Colon (tissue), 2 donors: ENCODE measurements around the gene SMOC1.

Experiments
- FAIRE-seq: peaks from 2 replicates; lab custom pipeline; 2012; peaks lifted over from hg19 to GRCh38; lab: Jason Lieb, UNC
- donor health status: control.
- donor health status: control.

Gene SMOC1

DNA sequence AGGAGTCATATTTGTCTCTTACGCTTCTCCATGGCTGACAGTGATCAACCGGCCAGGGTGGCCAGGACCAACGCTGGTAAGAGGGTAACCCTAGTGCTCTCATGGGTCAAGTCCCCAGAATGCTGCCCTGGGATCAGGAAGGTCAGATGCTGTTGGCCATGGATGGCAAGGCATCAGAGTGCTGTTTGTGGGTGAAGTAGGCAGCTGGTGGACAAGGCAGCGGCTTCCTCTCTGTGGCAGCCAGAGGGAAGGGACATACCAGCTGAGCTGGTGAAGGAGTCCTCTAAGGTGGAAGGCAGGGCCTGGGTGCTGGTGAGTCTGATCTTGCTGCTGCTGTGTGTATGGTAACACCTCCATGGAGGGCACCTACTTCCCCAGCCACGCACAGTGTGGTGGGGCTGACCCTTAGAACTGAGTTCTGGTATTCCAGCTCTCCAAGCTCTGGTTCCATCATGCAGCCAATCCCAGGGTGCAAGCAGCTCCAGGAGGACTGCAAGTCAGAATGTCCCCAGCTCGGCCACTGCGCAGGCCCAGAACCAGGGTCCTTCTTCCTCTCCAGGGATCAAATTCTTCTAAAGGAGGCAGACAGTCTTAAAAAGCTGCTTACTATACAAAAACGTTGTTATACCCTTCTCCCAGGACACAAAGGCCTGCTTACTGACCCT, 13.4 kb upstream of the SMOC1 start:
- no peak for FAIRE-seq

DNA sequence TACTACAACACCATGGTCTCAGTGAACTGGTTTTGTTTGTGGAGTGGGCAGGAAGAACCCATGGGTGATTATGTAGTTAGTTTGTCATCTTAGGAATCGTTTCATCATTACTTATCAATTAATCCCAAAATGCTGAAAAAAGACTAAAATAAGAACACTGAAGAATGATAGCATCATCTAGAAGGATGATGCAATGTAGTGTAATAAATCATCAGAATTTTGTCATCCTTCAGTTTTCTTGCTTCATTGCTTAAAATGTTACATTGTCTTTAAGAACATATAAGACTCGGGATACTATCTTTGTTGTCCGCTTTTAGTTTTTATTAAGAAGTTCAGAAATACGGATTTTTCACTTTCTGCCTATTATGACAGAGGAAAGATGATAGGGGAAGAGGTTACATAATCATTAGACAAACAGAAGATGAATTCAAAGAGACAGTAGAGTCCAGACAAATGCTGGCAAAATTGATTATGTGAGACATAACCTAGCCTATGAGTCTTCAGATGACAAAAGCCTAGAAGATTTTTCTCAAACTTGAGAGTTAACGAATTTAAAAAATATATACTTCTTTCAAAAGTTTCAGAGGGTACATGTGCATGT, 10.8 kb upstream of the SMOC1 start:
- FAIRE-seq: no peak

DNA sequence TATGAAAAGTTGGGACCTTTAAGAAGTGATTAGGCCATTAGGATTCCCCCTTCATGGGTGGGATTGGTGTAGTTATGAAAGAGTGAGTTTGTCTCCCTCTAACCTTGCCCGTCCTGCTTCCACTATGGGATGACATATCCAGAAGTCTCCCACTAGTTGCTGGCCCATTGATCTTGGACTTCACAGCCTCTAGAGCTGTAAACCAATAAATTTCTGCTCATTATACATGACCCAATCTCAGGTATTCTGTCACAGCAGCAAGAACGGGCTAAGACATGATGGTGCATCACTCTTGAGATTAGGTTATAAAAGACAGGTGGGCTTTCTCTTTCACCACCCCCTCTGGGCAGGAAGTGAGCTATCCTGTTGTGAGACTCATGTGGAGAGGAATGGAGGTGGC, 8.6 kb upstream of the SMOC1 start:
- no peak for FAIRE-seq

DNA sequence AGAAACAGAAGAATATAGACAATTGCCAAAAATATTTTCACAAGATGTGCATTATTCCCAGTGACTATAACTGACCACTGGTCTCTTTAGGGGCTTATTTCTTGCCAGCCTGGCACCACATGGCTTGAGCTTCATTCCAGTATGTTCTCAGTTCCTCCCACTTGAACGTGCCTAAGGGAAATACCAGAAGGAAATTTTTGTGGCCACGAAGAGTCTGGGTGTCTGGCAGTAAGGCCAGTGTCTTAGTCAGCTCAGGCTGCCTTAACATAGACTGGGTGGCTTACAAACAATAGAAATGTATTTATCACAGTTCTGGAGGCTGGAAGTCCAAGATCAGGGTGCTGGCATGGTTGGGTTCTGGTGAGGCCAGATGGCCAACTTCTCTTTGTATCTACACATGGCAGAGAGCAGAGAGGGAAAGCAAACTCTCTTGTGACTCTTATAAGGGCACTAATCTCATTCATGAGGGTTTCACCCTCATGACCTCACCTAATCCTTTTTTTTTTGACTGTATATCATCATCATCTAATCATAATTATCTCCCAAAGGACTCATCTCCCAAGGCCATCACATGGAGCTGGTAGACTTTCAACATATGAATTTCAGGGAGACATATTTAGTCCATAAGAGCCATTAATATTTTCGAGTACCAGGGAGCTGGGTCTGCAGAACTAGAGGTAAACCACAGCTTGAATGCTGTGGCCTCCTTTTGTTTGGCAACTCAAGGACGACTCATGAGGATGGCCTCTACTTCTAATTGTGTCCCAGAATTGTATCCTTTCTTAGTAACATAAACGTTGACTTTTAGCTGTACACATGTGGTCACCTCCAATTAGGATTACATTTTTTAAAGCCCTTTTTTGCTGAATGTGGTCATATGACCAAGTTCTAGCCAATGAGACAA, 5.1 kb upstream of the SMOC1 start:
- FAIRE-seq: no peak

DNA sequence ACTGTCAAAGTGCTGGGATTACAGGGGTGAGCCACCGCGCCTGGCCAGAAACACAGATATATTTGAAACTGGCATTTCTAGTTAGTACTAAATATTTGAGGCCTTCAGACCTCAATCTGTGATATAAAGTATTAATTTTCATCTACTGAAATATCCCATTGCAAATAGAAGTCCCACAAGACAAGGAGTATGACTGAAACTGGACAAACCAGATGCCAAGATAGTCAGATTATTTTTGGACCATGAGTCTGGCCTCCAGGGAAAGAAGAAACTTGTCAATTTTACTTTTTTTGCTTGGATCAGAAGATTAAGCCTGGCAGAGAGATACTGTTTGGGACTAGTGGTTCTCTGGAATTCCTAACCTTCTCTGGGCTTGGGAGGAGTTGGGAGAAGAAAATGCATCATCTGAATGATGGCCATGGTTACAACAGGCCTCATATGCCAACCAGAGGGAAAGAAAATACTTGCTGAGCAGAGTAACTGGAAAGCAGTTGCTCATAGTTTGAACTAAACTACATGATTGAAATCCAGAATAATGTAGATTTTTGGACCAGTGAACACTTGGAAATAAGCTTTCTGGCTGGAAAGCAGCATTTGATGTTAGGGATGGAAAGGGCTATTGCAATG, 2.9 kb upstream of the SMOC1 start:
- FAIRE-seq: no peak

DNA sequence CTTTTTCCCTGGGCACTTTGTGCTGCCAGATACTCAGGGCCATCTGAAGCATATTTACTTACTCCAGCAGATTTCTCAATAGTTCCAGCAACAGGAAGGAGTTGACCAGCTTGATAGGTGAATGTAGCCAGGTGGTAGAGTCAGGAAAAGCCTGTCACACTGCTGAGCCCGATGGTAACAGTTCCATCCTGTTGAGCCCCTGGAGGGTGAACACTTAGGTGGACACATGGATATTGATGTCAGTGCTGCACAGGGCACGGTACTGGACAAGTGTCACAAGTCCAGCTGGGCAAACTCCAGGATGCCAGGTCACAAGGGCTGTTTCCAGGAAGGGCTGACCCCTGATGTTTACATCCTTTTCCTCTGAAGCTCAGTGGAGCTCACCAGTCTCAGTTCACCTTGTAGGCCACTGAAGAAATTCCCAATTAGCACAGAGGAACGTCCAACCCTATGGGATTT, 2.3 kb upstream of the SMOC1 start:
- FAIRE-seq: no peak

DNA sequence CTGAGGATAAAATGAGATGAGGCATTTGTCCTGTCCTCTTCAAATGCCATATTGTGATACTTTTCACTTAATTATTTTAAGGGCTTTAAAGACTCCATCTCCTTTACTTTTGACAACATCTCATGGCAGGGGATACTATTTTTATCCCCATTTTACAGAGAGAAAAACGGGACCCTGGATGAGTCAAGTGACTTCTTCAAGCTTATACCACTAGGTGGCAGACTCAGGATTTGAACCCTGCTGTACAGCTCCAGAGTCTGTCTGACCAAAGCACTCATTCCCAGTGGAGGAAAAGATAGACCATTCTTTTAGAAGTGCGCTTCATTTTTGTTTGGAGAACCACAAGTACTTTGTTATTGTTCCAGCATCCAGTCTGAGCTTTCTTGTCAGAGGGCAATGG, 1.7 kb upstream of the SMOC1 start:
- FAIRE-seq: no peak

DNA sequence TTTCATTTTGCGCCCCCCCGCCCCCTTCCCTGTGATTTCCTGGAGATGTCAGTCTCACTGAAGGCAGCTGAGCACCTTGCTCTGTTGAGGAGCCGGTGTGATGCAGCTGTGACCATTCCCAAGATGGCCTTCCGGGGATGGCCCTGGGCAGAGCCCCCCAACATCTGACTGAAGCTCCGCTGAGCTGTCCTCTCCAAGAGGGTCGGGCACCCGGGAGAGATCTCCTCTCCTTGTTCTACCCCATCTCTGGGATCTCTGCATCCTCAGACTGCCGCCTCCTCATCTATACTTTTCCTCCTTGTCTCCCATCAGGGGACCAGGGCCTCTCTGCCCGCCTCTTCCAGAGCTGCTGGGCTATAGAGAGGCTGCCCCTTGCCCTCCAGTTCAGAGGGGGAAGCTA, 965 bp upstream of the SMOC1 start:
- FAIRE-seq: no peak

DNA sequence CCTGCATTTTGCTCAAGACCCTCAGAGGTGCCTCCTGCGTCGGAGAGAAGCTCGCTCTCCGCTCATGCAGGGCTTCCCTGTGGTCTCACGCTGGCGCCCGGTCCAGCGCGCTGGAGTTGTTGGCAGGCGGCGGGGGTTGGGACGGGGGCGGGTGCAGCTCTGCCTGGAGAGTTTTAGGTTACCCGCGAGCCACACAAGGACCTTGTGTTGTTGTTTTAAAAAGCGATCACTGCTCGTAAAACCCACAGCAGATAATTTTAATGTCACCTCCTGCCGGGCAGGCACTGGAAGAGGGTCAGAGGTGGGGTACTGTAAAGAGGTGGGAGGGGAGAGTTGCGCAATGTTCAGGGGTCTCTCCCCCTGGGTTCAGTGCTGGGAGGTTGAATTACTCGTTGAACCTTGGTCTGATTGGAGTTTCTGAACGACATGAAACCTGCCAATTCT, 850 bp downstream of the SMOC1 start:
- no peak for FAIRE-seq

DNA sequence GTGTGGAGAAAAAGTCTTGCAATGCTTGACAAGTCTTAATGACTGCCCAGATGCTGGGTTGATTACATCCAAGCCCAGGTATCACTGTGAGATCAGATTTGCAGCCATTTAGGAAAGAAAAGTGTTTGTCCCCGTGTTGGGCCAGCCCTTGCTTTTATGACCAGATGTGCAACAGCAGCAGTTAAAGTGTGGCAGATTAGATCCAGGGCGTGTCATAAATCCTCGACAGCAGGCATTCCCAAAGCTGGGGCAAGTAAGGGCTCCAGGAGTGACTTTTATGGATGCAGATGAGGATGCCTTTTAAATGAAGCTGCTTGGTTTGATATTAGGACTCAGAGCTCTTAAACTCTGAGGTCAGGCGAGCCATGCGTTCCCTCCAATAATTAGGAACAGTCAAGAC, 1.7 kb downstream of the SMOC1 start:
- no peak for FAIRE-seq

DNA sequence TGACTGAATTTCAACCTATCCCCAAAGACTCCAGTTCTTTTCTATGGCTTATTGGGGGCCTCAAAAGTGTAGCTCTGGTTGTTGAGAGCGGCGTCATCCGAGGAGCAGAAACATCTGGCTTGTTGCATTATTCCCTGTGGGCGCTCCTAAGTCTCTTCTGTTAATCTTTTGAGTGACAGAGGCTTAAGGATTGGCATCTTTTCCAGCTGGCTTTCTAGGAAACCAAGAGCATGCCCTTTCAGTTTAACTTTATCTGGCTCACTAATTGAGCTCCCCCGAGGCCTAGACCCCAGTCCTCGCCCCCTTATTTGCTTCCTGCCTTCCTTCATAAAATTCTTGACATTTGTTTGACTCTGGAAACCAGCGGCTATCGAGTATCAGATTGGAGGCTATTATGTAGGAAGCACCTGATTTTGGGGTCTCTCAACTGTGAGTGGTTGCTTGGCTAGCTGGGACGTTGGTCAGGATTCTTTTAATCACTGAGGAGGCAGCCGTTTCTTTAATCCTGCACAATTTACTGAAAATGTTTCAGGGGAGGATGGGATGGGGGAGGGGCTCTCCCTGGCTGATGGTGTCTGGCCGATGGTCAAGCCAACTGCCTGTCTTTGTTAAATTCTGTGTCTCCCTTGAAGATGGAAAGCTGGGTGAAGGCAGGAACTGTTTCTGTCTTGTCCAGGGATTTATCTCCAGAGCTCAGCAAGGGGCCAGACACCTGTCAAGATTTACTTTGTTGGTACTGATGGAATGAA, 3.1 kb downstream of the SMOC1 start:
- no peak for FAIRE-seq

DNA sequence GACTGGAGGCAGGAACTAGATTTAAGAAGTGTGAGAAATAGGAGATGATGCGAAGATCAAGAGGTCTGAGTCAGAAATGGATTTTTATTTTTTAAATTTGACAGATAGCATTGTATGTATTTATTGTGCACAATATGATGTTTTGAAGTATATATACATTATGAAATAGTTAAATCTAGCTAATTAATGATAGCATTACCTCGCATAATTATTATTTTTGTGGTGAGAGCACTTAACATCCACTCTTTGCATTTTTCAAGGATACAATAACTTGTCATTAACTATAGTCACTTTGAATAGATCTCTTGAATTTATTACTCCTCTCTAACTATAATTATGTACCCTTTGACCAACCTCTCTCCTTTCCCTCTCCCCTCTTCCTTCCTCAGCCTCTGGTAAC, 3.7 kb downstream of the SMOC1 start:
- FAIRE-seq: no peak

DNA sequence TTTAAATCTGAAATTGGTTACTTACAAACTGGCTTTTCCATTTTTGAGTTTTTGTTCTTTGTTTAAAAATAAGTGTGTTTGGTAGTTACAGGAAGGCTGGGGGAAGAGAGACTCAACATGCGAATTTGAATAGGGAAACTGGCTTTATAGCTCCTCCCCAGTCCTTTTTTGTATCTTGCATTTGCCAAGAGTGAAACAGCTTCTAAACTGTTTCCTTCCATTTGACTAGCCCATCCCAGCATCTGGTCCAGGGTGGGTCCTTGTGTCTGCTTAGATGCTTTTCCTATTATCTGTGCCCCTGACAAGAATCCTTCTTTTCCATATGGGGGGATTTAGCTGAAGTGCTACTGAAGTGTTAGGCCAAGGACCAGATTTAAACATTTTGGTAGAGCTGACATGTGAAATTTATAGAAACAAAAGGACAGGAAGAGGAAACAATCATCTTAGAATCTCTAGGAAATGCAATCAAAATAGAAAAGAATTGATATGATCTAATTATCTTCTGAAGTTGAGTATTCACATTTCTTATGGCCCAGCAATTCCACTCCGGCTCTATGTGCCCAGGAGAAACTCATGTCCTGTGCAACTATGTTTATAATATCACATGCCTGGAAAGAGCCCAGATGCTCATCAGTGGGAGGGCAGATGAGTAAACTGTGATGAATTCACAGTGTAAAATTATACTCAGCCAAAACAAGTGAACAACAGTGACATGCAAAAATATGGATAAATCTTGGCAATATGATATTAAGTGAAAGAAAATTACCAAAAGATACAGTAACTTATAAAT, 7.4 kb downstream of the SMOC1 start:
- no peak for FAIRE-seq

DNA sequence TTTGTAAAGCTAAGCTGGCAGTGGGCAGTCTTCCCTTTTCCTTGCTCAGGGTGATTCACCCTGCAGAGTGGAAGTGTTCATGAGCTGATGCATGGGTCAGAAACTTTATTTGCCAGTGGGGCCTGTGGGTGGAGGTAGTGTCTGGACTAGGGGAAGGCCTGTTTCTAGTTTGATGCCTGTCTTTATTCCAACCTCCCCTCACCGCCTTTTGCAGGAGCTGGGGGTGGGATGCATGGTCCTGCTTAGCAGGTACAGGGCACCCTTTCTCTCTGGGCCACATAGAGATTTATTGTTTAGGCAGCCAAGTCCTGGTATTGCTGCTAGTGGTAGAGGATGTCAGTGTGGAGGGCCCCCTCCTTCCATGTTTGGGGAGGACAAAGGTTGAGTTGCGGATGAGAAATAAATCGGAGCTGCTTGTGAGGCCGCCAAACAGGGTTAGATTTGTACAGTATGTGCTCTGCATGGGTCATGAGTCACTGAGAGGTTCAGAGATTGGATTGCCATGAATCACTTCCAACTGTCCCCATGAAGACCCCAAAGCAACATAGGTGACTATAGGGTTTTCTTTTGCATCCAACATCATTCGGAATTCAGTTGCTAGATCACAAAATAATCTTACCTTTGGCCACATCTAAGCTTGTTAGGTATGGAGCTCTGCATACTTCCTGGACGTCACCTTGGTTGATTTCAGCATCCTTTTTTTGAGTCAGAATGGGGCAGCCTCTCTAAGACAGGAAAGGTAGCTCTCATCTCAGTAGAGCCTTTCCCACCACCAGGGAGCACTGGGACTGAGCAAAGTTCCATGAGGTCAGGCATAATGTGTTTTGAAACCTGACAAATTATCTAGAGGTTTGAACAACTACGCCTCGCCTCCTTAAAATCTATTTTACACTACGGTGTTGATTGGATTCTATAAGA, 8.8 kb downstream of the SMOC1 start:
- FAIRE-seq: no peak

DNA sequence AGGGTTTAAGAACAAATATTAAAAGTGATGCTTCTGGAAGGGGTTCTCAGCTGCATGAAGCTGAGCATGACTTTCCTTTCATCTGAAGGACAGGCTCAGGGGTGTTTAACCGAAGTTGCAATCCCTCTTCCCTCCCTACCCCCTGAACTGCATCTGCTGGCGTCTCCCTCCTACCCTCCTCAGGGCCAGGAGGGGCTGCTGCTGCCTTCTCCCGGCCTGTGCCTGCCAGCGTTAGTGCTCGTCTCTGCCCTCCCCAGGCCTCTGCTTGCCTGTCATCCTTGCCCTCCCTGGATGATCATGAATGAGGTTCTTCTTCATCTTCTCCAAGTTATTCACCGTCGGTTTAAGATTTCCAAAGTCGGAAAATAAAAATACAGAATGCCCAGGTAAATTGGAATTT, 12.2 kb downstream of the SMOC1 start:
- no peak for FAIRE-seq

DNA sequence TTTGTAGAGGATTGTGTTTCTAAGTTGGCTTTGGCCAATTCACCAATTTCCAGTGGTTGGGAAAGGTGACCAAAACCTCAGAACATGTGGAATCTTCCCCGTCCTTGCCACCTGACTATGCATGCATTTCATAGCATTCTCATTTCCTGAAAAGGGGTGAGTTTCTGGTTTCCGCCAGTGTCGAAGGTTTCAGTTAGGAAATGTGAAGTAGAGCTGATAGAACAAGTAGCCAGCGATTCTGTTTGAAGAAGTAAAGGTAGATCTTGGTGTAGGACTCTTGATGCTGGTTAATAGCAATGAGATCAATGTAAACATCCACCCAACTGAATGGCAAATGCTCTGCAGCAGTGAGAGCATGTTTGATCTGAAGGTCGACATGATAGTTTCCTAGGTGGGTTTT, 15.9 kb downstream of the SMOC1 start:
- FAIRE-seq: no peak

DNA sequence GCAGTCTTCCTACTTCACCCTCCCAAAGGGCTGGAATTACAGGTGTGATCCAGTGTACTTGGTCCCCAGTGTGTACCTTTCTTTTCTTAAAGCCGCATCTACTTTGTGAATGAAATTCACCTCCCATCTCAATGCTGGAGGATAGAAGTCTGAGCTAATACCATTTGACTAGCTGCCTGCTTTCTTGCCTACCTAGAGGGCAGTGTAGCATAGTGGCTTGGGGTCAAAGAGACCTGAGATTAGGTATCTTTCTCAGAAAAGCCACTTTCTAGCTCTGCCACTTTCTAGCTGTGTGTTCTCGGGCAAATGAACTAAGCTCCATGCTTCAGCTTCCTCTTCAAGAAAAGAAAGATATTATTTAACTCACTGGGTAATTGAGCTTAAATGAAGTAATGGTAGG, 16.9 kb downstream of the SMOC1 start:
- no peak for FAIRE-seq

DNA sequence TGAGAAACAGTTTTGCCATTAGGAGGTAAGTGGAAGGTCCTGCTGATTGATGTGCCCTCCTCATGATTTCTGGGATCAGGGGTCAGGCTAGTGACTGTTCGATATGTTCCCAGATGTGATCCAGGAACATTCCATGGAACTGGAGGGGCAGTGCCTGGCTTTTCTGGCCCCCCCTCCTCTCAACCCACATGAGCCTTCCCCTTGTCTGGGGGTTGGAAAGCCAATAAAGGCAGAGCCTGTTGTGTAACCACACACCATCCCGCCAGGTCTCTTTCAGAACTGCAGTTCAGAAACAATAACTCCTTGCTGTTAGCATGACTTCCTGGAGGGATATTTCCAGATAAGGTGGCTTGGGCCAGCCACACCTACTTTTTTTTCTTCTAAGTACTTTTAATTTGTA, 17.8 kb downstream of the SMOC1 start:
- FAIRE-seq: no peak

DNA sequence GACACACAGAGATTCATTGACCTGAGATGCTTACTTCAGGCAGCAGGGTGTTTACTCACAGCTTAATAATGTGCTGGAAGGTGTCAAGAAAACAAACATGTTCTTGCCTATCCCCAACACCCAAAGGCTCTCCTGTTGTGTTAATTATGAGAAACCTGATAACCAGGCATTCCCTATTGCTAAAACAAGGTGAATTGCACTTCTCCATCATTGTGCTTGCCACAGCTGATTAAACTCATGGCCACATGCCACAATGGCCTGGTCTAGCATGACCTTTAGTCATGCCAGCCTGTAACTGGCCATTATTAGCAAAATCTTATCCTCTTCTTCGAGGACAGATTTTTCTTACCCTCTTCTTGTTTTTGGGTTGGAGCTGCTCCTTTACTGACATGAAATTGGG, 21.4 kb downstream of the SMOC1 start:
- no peak for FAIRE-seq
